ENCODE data around the gene RNF208.

RNF208 gene

DNA sequence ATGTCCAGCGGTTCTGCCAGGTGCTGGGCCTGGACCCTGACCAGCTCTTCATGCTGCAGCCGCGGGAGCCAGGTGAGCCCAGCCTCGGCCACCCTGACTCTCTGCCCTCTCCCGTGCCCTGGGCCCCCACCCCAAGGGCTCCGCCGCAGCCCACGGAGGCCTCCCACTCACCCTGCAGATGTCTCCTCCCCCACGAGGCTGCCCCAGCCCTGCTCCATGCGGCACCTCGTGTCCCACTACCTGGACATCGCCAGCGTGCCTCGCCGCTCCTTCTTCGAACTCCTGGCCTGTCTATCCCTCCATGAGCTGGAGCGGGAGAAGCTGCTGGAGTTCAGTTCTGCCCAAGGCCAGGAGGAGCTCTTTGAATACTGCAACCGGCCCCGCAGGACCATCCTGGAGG is 7.4 kb downstream of the RNF208 start:
- no peak for DNase-seq (ENCODE audit: low read depth in 3 of 3)

DNA sequence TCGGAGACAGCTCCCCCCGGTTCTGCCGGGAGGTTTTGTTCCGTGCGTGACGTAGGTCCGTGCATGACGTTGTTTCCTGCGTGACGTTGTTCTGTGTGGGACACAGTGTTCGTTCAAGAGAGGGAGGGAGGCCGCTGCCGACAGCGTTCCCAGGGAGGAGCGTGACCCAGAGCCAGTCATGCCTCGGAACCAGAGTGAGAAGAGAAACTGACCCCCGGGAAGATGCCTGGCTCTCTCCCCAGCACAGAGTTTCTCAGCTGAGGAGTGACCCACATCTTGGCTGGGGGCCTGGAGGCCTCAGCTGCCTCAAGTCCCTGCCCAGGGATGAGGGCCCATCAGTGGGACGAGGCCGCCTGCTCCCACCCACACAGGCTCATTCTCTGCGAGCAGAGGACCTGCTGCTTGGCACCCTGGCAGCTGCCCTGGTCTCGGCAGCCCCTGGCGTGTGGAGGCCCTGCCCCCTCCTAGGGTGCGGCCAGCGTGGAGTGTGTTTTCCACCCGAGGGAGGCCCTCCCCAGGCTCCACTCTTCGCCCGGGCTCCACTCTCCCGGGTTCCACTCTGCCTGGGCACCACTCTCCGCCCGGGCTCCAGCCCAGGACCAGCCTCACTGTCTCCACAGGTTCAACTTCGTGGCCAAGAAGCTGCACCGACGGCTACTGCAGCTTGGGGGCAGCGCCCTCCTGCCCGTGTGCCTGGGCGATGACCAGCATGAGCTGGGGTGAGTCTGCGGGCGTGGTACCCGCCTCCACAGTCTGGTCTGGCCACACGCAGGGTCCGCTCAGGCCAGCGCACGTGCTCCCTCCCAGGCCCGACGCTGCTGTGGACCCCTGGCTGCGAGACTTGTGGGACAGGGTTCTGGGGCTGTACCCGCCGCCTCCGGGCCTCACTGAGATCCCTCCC is 8.6 kb downstream of the RNF208 start:
- DNase-seq (ENCODE audit: low read depth in 3 of 3): no peak

DNA sequence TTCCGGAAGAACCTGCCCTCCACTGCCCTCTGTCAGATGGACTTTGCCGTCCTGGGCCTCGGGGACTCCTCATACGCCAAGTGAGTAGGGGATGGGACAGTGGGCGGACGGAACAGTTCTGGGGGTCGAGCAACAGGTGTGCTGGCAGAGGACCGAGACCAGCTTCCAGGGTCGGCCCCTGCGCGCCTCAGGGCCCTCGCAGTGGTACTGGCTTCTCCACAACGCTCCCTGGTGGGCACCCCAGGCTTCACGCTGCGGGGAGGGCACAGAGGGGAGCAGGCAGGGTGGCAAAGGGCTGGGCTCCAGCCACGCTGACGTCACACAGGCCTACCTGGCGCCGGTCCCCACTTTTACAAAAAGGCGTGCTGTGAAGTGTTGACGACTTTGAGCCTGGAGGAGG is 9.5 kb downstream of the RNF208 start:
- no peak for DNase-seq (ENCODE audit: low read depth in 3 of 3)

DNA sequence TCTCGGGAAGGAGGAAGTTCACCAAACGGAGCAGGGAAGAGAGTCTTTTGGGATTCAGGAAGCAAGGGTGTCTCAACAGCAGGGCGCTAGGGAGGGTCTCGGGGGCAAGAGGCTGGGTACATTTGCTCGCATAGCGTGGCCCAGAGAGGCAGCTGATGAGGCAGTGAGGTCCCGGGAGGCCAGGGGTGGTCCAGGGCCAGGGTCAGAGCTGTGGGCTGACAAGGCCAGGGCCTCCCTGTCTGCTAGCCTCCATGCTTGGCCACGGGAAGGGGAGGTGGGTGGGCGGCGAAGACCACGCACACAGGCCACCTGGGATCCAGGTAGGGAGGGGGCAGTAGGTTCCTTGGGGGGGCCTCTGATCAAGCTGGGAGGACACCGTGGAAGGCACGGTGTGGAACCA is 10.5 kb downstream of the RNF208 start:
- no peak for DNase-seq (ENCODE audit: low read depth in 3 of 3)

DNA sequence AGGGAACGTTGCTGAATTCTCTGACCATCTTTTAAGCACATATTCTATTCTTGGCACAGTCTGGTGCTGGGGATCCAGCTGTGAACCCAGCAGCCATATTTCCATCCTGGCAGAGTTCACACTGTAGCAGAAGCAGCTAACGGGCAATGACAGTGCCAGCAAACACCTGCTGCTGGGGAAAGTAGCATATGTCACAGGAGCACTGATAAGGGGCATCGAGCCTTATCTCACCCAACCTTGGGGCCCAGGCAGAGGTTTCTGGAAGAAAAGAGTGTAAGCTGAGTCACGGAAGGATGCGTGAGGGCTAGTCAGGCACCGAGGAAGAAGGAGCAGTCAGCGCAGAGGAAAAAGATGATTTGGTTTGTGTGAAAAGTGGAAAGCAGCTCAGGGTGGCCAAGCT is 15.4 kb downstream of the RNF208 start:
- no peak for DNase-seq (ENCODE audit: low read depth in 3 of 3)

DNA sequence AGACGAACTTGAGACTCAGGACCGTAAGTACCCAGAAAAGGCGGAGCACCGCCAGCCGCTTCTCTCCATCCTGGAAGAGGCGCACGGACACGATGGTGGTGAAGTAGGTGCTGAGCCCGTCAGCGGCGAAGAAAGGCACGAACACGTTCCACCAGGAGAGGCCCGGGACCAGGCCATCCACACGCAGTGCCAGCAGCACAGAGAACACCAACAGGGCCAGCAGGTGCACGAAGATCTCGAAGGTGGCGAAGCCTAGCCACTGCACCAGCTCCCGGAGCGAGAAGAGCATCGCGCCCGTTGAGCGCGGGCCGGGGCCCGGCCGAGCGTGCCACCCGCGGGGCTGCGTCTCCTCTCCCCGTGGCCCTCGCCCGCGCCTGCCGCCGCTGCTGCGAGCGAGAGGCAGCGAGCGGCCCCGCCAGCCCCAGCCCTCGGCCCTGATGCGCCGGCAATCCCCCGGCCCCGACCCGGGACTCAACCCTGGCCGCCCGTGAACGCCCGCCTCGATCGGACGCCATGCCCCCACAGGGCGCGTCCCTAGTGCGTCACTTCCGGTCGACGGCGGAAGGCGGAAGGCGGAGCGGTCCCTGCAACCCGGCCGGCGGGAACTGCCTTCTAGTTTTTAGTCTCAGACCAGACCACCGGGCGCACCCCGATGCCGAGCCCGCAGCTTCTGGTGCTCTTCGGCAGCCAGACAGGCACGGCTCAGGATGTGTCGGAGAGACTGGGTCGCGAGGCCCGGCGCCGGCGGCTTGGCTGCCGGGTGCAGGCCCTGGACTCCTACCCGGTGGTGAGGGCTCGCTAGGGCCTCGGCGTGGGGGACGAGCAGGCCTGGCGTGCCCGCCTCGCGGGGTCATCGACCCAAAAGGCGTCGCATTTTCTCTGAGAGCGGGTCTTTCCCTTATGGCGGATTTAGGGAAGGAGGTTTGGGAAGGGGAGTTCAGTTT is 16.6 kb downstream of the RNF208 start, which contains the start of the genes NDOR1 and TMEM203:
Gene NDOR1 (plus strand): TSS at position 575 of the 944 bp plus-strand sequence. CDS start 78 bp downstream, at position 653.
Gene TMEM203 (minus strand): TSS at position 523 of the 944 bp plus-strand sequence. CDS start 234 bp downstream, at position 289.
- DNase-seq (ENCODE audit: low read depth in 3 of 3): peak; percentile 83 to 93 (median 84)

DNA sequence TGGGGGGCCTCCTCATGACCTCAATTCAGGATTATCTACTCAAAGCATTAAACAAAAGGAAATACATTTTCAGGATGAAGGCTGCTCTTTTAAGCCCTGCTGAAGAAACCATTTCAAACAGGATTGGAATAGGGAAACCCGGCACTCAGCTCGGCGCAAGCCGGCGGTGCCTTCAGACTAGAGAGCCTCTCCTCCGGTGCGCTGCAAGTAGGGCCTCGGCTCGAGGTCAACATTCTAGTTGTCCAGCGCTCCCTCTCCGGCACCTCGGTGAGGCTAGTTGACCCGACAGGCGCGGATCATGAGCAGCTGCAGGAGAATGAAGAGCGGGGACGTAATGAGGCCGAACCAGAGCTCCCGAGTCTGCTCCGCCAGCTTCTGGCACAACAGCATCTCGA is 17.3 kb downstream of the RNF208 start:
- DNase-seq (ENCODE audit: low read depth in 3 of 3): no peak

DNA sequence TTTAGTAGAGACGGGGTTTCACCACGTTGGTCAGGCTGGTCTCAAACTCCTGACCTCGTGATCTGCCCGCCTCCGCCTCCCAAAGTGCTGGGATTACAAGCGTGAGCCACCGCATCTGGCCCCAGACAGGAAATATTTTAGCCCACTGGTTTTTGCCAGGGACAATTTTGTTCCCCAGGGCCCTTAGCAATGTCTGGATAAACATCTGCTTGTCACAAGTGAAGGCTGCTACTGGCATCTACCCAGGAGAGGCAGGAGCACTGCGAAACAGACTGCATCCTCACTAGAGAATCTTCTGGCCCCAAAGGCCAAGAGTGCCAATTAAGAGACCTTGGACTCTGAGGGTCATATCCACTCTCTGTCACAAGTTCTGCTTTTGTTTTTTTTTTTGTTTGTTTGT is 19.1 kb downstream of the RNF208 start:
- no peak for DNase-seq (ENCODE audit: low read depth in 3 of 3)

DNA sequence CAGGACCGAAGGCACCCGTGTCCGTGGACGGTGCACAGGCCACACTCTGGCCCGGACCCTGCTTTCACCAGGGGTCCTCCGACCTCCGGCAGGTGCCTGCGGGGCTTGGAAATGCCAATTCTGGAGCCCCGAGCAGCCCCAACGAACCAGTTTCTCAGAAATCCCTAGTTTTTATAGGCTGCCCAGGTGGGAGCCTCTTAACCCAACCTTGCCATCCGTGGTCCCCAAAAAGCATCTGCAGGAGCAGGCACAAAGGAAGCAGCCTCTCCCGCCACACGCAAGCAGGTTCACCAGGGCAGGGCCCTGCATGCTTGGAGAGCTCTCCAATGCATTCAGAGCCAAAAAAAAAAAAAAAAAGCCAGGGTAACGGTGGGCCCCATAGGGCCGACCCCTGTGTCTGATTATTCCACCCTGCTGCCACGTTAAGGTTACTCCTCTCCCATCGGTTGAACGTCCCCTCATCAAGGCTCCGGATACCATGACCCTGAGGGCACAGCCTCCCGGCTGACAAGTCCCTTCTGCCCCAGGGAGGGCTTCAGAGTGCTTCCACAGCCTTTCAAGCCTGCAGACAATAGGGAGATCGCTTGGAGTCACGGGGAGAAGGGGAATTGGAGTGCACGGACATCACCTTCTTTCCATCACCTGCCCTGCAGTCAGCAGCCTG is 20.7 kb downstream of the RNF208 start:
- no peak for DNase-seq (ENCODE audit: low read depth in 3 of 3)

DNA sequence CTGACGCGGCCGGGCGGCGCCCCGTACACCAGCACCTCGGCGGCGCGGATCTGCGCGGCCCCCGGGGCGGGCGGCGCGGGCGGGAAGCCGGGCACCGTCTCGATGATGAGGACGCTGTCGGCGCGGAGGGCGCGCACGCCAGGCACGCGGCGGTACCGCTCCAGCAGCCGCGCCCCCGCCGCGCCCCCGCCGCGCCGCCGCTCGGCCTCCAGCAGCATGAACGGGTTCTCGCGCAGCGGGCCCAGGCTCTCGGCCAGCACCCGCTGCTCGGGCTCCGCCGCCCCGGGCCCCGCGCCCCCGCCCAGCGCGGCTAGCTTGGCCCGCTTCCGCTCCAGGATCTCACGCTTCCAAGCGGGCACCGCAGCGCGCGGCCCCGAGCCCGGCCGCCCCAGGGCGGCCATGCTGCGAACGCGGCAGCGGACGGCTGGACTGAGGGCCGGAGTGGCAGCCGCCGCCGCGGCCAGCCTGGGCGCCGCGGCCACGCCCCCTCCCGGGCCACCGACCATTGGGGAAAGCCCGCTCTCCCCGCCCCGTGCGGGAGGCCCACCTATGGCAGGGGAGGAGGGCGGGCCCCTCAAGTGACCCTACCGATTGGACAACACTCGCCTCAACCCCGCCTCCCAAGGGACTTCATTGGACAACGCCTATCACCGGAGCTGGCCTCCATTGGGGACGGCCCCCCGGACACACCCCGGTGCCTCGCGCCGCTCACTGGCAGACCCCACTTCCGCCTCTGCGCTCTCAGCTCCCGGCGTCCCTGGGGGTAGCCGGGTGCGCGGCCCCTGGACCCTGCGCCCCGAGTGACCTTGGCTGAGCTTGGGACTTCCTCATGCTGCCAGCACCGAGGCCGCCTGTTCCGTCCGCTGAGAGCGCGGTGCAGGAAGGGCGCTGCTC is 21.5 kb downstream of the RNF208 start, which contains the start of gene TPRN:
Gene TPRN (minus strand): TSS at position 431 of the 894 bp plus-strand sequence. CDS start 30 bp downstream, at position 401.
- DNase-seq (ENCODE audit: low read depth in 3 of 3): peak; percentile 89 to 98 (median 96)

DNA sequence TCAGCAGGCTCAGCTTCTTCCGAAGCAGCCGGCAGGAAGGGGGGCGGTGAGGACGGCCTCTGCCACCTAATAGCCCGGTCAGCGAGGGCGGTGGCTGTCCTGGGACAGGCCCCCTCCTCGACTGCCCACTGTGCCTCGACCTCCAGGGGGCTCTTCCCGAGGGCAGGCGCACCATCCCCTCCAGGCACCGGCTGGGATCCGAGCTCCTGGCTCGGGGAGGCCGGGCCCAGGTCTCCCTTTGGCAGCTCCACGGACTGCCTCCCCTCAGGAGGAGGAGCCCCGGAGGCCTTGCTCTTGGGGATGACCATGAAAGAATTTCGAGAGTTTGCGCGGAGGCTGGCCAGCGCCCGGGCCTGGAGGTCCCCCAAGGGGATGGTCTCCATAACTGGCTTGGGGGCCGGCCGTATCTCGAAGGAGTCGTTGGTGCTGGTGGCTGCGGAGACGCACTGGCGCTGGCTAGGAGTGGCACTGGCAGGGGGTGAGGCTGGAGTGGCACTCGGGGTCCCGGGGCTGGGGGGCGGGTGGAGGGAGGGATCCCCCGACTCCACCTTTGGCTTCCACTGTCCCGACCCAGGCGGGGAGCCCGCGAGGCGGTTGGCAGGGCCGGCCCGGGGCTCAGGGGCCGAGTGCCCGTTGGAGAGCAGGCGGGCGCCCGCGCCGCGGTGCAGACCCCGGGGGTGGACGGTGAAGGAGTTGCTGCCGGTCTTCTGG is 22.5 kb downstream of the RNF208 start:
- DNase-seq (ENCODE audit: low read depth in 3 of 3): no peak

DNA sequence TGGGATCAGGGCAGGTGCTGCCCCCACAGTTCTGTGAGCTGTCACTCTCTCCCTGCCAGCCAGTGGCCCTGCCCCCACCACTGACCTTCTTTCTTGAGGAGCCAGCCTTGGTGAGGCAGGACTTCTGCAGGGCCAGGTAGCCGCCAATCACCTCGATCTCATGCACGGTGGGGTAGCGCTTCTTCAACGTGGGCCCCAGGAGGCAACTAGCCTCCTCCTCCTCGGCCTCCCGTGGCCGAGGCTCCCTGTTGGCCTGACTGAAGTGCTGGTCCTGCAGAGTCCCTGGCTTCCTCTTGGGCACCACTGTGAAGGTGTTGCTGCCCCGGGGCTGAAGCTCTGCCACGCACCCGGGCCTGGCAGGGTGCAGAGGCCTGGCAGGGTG is 23.1 kb downstream of the RNF208 start:
- no peak for DNase-seq (ENCODE audit: low read depth in 3 of 3)

DNA sequence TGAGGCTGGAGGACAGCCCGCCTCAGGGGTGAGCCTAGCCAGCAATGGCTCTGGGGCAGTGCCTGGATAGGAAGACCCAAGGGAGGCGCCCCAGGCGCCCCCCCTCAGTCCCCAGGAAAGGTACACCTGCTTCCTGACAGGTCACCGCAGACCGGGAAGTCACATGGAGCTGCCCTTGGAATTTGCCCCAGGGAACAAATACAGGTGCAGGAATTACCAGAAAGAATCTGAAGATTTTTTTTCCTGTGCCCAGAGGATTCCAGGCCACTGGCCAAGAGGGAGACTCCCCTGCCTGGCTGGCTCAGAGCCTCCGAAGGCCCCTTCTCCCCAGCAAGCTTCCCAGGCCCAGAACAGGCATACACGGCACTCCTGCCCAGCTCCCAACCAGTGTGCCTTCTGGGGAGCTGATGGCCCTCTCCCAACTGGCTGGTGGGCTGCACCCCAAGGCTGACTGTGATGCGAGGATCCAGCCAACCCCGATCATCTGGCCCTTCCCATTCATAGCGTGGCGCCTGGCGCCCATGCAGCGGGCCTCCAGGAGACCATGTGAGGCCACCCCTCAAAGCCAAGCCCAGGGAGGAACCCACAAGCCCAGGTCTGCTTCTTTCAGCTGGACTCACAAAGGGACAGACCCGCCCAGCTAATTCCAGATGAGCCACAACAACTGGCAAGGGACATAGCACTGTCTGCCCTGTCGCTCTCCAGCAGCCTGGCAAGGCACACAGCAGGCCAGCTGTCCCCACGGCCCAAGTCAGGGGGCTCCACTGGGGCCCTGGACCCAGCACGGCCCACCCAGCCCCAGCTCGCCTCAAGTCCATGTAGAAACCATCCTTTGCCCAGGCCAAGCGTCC is 23.8 kb downstream of the RNF208 start:
- no peak for DNase-seq (ENCODE audit: low read depth in 3 of 3)

DNA sequence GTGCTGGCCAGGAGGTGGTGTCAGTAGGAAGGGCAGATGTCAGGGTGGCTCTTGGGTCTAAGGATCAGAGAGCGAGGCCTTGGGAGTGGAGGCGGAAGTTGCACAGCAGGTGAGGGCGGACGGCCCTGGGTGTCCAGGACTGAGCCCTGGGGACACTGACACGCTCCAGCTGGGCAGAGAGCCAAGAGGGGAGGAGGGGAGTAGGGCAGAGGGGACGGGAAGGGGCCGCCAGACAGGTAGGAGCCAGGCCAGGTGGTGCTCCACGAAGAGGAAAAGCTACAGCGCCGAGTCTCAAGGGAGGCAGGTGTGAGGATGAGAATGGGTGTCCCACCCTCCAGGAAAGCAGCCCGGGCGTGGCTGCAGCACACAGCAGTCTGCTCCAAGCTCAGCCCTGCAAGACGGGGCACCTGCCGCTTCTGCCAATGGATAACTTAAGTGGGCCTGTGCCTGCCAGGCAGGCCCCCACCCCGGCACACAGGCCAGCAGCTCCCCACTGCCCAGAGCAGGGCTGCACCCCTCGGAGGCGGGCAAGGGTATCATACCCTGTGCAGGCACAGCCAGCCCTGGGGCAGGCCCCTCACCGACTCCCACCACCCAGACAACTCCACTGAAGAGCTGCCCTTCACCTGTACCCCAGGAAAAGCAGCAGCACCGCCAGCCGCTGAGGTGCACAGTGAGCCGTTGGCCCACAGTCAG is 26.4 kb downstream of the RNF208 start:
- DNase-seq (ENCODE audit: low read depth in 3 of 3): no peak

DNA sequence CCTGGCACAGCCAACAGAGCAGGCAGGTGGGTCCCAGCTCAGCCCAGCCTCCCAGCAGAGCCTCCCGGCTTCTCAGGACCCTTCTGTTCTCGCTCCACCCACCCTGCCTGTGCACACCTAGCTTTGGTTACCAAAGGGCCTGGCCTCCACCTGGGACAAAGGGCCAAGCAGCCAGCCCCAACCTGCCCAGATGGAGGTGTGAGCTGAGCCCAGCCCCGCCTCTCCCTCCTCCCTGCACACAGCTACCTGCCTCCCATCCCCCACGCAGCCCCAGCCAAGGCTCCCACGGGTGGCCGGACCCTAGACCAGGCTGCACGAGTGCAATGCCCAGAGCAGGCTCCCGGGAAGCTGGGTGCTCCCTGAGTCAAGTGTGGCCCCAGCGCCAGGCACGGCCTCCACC is 27.1 kb downstream of the RNF208 start:
- no peak for DNase-seq (ENCODE audit: low read depth in 3 of 3)

DNA sequence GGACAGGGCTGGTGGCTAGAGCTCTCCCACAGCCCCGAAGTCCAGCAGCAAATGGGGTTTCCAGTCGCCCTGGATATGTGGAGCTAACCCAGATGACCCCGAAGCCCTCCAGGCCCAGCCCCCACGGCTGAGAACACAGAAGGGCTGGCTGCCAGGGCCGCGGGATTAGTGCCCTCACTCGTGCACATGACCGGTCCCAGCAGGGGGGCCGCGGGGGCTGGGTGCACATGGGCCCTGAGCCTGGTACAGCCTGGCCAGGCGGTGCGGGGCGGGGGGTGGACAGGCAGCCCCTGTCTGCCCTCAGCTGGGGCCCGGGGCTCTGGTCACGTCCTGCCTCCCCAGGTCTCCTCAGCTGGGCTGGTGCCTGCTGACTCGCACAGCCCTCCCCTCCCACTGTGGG is 27.7 kb downstream of the RNF208 start:
- DNase-seq (ENCODE audit: low read depth in 3 of 3): no peak

DNA sequence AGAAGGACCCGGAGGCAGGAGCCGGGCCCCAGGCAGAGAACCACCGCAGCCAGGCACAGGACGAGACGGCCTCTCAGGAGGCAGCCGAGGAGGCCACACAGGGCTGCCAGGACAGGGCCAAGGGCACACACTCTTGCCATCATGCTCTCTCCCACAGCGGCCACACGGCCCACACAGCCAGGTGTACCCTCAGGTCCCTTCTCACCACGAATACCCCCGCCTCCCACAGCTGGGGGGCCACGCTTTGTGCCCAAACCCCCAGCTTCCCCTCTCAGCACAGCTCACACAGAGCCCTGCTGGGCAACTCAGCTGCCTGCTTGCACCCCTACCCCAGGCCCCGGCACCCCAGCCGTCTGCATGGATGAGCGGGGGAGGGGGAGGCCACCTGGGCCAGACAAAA is 28.3 kb downstream of the RNF208 start:
- no peak for DNase-seq (ENCODE audit: low read depth in 3 of 3)

DNA sequence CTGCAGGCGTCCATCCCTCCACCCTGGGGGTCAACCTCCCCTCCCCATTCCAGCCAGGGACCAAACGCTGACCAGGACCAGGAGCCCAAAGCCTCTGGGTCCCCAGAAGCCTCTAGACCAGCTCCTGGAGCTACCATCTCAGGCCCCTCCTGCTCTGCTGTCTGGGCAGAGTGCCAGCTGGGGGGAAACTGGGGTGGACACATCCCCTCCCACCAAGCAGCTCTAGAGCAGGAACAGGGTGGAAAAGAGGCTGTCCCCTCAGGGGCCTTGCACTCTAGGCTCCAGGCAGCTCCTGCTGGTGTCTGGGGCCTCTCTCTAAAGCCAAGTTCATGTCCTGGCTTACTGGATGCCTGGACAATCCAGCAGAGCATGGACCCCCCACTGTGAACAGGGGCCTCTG is 29.2 kb downstream of the RNF208 start:
- no peak for DNase-seq (ENCODE audit: low read depth in 3 of 3)

DNA sequence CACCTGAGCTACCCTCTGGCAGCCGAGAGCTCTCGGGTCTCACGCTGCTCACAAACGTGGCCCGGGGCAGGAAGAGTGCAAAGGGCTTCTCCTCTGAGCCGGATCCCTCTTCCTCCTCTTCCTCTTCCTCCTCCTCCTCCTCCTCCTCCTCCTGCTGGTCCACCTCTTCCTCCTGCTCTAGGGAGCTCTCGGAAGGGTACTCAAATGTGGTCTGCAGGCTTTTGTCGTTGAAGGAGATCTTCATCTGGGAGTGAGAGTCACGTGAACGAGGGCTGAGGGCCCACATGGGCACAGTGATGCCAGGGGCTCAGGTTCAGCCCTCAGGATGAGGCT is 29.6 kb downstream of the RNF208 start:
- DNase-seq (ENCODE audit: low read depth in 3 of 3): no peak
